ENCODE data around the gene SNN. TPM values are rescaled to one million over a fixed set of nuclear protein-coding genes. Genes with fewer than 3 reads are reported as not detected.

SNN gene
- total and polyA plus RNA-seq, 2 of the 4 experiments (the other 2 are of a cell fraction), result 10.0 to 13.0 TPM

- no peak for TF ChIP-seq ELK1 (IDR thresholded peaks at IDR 0.05; ENCODE audit: borderline replicate concordance, low read depth, low read length)
- no peak for TF ChIP-seq RAD21 (IDR thresholded peaks at IDR 0.05; ENCODE audit: low read length)
These were observed 11.0 kb downstream of the SNN start (continued) for GRCh38 chr16:11679250-11679649.

- no peak overlapping the region for H3K27ac ChIP-seq (ENCODE audit: insufficient read depth, low read length)
- H3K9me1 ChIP-seq (ENCODE audit: insufficient read depth, low read length), result peaks cover 31% of the 10 kb centered on the region
- H2BK20ac ChIP-seq (ENCODE audit: low read depth, low read length), result no peak overlapping the region
- dilution Hi-C loops (cut with HindIII; ENCODE audit: low sequenced_read_pairs, unreplicated experiment) (no loop called here), intact Hi-C loops (cut with micrococcal nuclease) (no loop called here), in situ Hi-C loops (cut with MboI; ENCODE audit: low sequenced_read_pairs) (no loop called here)
- no peak overlapping the region for H2BK5ac ChIP-seq (ENCODE audit: low read depth, low read length, poor library complexity, severe bottlenecking)
- POLR2A ChIA-PET (ENCODE audit: unreplicated experiment), result interaction anchor here (0.5 kb wide), 1 partner anchor 9 kb away, joined by 4 read pairs; no protein-coding TSS in a partner anchor
- H4K8ac ChIP-seq (ENCODE audit: low read depth in 2 of 2, low read length in 2 of 2), result no peak overlapping the region
- H3K4ac ChIP-seq (ENCODE audit: low read depth, low read length), result no peak overlapping the region
- no peak for ATAC-seq (ENCODE audit: low read depth)
- peaks cover 76% of the 10 kb centered on the region for H4K20me1 ChIP-seq (ENCODE audit: insufficient read depth, low read length)
- no peak overlapping the region for H3K56ac ChIP-seq (ENCODE audit: extremely low read depth, insufficient read depth, low read length)
- H3K9ac ChIP-seq (ENCODE audit: low read depth, low read length), result no peak overlapping the region
- no peak overlapping the region for H2AK9ac ChIP-seq (replicated peaks; ENCODE audit: low read depth, low read length, poor library complexity)
- H3K4me1 ChIP-seq (ENCODE audit: control insufficient read depth, insufficient read depth, low read length), result peaks cover 23% of the 10 kb centered on the region
- BruUV-seq (replicated peaks), result no TSS peak
- no peak overlapping the region for H2BK120ac ChIP-seq (ENCODE audit: low read depth, low read length)
- H3K36me3 ChIP-seq (ENCODE audit: control insufficient read depth, insufficient read depth, low read length), result peaks cover 63% of the 10 kb centered on the region
- no peak for TF ChIP-seq CHD1 (IDR thresholded peaks at IDR 0.05; ENCODE audit: low read depth, low read length)
- no peak for TF ChIP-seq RCOR1 (IDR thresholded peaks at IDR 0.05; ENCODE audit: insufficient replicate concordance, low read length)
- TF ChIP-seq CEBPB (IDR thresholded peaks at IDR 0.05; ENCODE audit: low read depth, low read length), result no peak
- no peak for TF ChIP-seq RFX5 (IDR thresholded peaks at IDR 0.05; ENCODE audit: low read depth, low read length)
- TF ChIP-seq RAD21 (IDR thresholded peaks at IDR 0.05; ENCODE audit: low read length), result no peak
- no peak overlapping the region for H2AK5ac ChIP-seq (ENCODE audit: low read depth, low read length)
- H4K91ac ChIP-seq (ENCODE audit: insufficient read depth, low read depth, low read length), result no peak overlapping the region
- no peaks in the 10 kb centered on the region for H3K27me3 ChIP-seq (ENCODE audit: control insufficient read depth, insufficient read depth, low read length)
- no peaks in the 10 kb centered on the region for H3K9me3 ChIP-seq (ENCODE audit: control insufficient read depth, insufficient read depth, low read length)
- no peak overlapping the region for H2AFZ ChIP-seq (replicated peaks; ENCODE audit: low read length, poor library complexity)
- CTCF ChIA-PET, result no interaction called here
- DNase-seq, result no peak
- no peak overlapping the region for H3K18ac ChIP-seq (ENCODE audit: low read depth, low read length)
- H2BK15ac ChIP-seq (ENCODE audit: low read depth, low read length), result no peak overlapping the region
- H3K14ac ChIP-seq (replicated peaks; ENCODE audit: low read depth, low read length), result no peak overlapping the region
- 71% methylated on average over 1 of the region's 12 CpGs; no CpG with 5 or more reads in 1 of the 2 experiments for WGBS, 2 experiments (ENCODE audit: extremely low coverage in 2 of 2, insufficient read length in 1 of 2)
- H3K79me1 ChIP-seq (ENCODE audit: low read depth in 1 of 2, low read length in 2 of 2), result peaks cover 40 to 89% of the 10 kb centered on the region in 2 experiments
- H3K4me2 ChIP-seq (ENCODE audit: low read depth, low read length), result no peak overlapping the region
- no peak overlapping the region for H4K5ac ChIP-seq (ENCODE audit: low read depth, low read length)
- no peak overlapping the region for H3K4me3 ChIP-seq (ENCODE audit: insufficient read depth, low read depth, low read length)
- no peak overlapping the region for H3K23ac ChIP-seq (ENCODE audit: low read depth, low read length)
These were observed 12.0 kb downstream of the SNN start for GRCh38 chr16:11679941-11680911.
